OCI-LY1 (cell line): ENCODE measurements around the gene GMDS.

Experiments used
- CTCF ChIP-seq: fragments of 200-600 bp; sonication (generic), shearing (Covaris generic); IDR thresholded peaks from 2 replicates; pipeline ENCODE4 v1.5.1; 2017; ENCODE audit warnings: mild to moderate bottlenecking, antibody characterized with exemption, low read length, moderate library complexity, mixed read lengths
- EZH2 ChIP-seq: fragments of 200-600 bp; sonication (generic), shearing (Covaris generic); IDR thresholded peaks from 2 replicates; pipeline ENCODE4 v1.8.0; 2017; ENCODE audit warnings: borderline replicate concordance, mixed run types, mild to moderate bottlenecking, antibody characterized with exemption, low read length, moderate library complexity, mixed read lengths

- TF ChIP-seq CTCF, result no peak
- TF ChIP-seq EZH2, result no peak
Measured at GRCh38 chr6:1797801-1798200, 447.6 kb downstream of the GMDS start.
